AG04449 (cell line): ENCODE results near the gene RIOK1.
"Not testable (repeated sequence)": the region's sequence is repeated elsewhere in the genome, so short reads cannot be mapped to it uniquely, and the experiment has no call there.

Experiments
- CTCF ChIA-PET: fragments of 350-600 bp; formaldehyde crosslinking; extraction: SDS; loops from one replicate; lab custom pipeline; 2021; ENCODE audit warnings: antibody characterized with exemption; lab: Yijun Ruan, JAX
- POLR2A ChIA-PET: fragments of 400-600, 350-600 bp; formaldehyde crosslinking; extraction: SDS; loops from one replicate; lab custom pipeline; 2020; ENCODE audit warnings: antibody characterized with exemption, inconsistent platforms; lab: Yijun Ruan, JAX
- DNase-seq: peaks from one replicate; pipeline ENCODE4 v3.0.0-alpha.2; 2010; ENCODE audit warnings: low read depth, low spot score
- H3K4me3 ChIP-seq: 2 replicates; pipeline ENCODE4 v1.5.1; 2011; ENCODE audit warnings: low read depth, mild to moderate bottlenecking, control low read depth, low read length
- CTCF ChIP-seq: IDR thresholded peaks from one replicate; pipeline ENCODE4 v1.5.1; 2011; ENCODE audit warnings: mild to moderate bottlenecking, moderate library complexity, low read length, control low read depth, inconsistent platforms; ENCODE audit not compliant: insufficient read depth; ENCODE audit errors: missing control alignments

Gene RIOK1

GRCh38 chr6:7389451-7390225 is at the start of gene RIOK1, which contains the start of gene CAGE1:
Gene RIOK1 (plus strand): TSS chr6:7389808. CDS start chr6:7390003, 195 bp downstream.
Gene CAGE1 (minus strand): TSS chr6:7389742. CDS start chr6:7387173, 2,569 bp downstream.
- DNase-seq: peak; percentile 42
- ChIA-PET CTCF (interaction anchor here (0.6 to 1.6 kb wide), 5 partner anchors 20 to 666 kb away, joined by 3 to 4 read pairs (median 3); no protein-coding TSS in a partner anchor), POLR2A (interaction anchor here (0.6 to 1.5 kb wide), 10 partner anchors 10 to 200 kb away, joined by 3 to 6 read pairs (median 3); partner anchors contain the start of gene SNRNP48)
- TF ChIP-seq CTCF: peak; percentile 14
- H3K4me3 ChIP-seq: peak within 1 kb of the TSS; percentile 88

GRCh38 chr6:7341271-7341670 is 48.3 kb upstream of the RIOK1 start:
- ChIA-PET POLR2A (interaction anchor here (0.9 kb wide), 1 partner anchor 48 kb away, joined by 3 read pairs; the partner anchor contains the start of genes CAGE1 and RIOK1), CTCF (interaction anchor here (0.9 to 1.3 kb wide), 2 partner anchors 17 to 127 kb away, joined by 3 read pairs; no protein-coding TSS in a partner anchor)
- no peak overlapping the region for H3K4me3 ChIP-seq
- no peak for DNase-seq
- TF ChIP-seq CTCF: no peak

GRCh38 chr6:7341989-7342742 is 47.4 kb upstream of the RIOK1 start:
- ChIA-PET POLR2A (interaction anchor here (0.9 kb wide), 1 partner anchor 47 kb away, joined by 3 read pairs; the partner anchor contains the start of genes CAGE1 and RIOK1), CTCF (interaction anchor here (0.9 to 1.3 kb wide), 2 partner anchors 18 to 126 kb away, joined by 3 read pairs; no protein-coding TSS in a partner anchor)
- no peak overlapping the region for H3K4me3 ChIP-seq
- no peak for DNase-seq
- TF ChIP-seq CTCF: no peak

GRCh38 chr6:7343546-7344475 is 45.8 kb upstream of the RIOK1 start:
- TF ChIP-seq CTCF: no peak
- CTCF ChIA-PET: no interaction called here
- no peak for DNase-seq
- H3K4me3 ChIP-seq: no peak overlapping the region
- POLR2A ChIA-PET: no interaction called here

GRCh38 chr6:7344773-7345450 is 44.7 kb upstream of the RIOK1 start:
- DNase-seq, CTCF ChIA-PET, H3K4me3 ChIP-seq: not testable (repeated sequence)
- POLR2A ChIA-PET: interaction anchor here (0.8 kb wide), 1 partner anchor 32 kb away, joined by 4 read pairs; the partner anchor contains the start of gene SSR1

- H3K4me3 ChIP-seq, POLR2A ChIA-PET, CTCF ChIA-PET, DNase-seq: not testable (repeated sequence)
Observed at GRCh38 chr6:7347551-7347997, 42.0 kb upstream of the RIOK1 start.

GRCh38 chr6:7350591-7350990 is 39.0 kb upstream of the RIOK1 start:
- H3K4me3 ChIP-seq, DNase-seq, POLR2A ChIA-PET: not testable (repeated sequence)
- CTCF ChIA-PET: interaction anchor here (1.2 to 1.4 kb wide), 2 partner anchors 10 to 11 kb away, joined by 3 read pairs; no protein-coding TSS in a partner anchor

GRCh38 chr6:7351916-7352315 is 37.7 kb upstream of the RIOK1 start:
- H3K4me3 ChIP-seq, POLR2A ChIA-PET, DNase-seq, CTCF ChIA-PET: not testable (repeated sequence)
